MM.1S (cell line): Measurements from ENCODE around the gene GLS.

Source experiments
- DNase-seq: peaks from one replicate; pipeline ENCODE4 v3.0.0-alpha.2; 2015
- H2AFZ ChIP-seq: fragments of 300-600 bp; sonication (generic); 2 replicates; pipeline ENCODE4 v1.6.0; 2016; ENCODE audit warnings: antibody characterized with exemption, low read length
- H3F3A ChIP-seq: fragments of 300-600 bp; sonication (generic); 2 replicates; pipeline ENCODE4 v1.6.1; 2016; ENCODE audit warnings: mild to moderate bottlenecking, antibody characterized with exemption, low read length, moderate library complexity, mixed read lengths; ENCODE audit not compliant: insufficient read depth
- H3K27ac ChIP-seq: fragments of 300-600 bp; sonication (generic); 2 replicates; pipeline ENCODE4 v1.5.1; 2016; ENCODE audit warnings: mild to moderate bottlenecking, low read length
- H3K27me3 ChIP-seq: fragments of 300-600 bp; sonication (generic); replicated peaks from 2 replicates; pipeline ENCODE4 v1.6.0; 2016; ENCODE audit warnings: low read length; ENCODE audit not compliant: insufficient read depth
- H3K36me3 ChIP-seq: fragments of 300-600 bp; sonication (generic); replicated peaks from 2 replicates; pipeline ENCODE4 v1.6.1; 2016; ENCODE audit warnings: mild to moderate bottlenecking, low read length, mixed read lengths; ENCODE audit not compliant: insufficient read depth
- H3K4me1 ChIP-seq: fragments of 300-600 bp; sonication (generic); 2 replicates; pipeline ENCODE4 v1.6.1; 2016; ENCODE audit warnings: low read length, mixed read lengths
- H3K4me2 ChIP-seq: fragments of 300-600 bp; sonication (generic); 2 replicates; pipeline ENCODE4 v1.6.0; 2016; ENCODE audit warnings: low read depth, low read length
- H3K4me3 ChIP-seq: fragments of 300-600 bp; sonication (generic); 2 replicates; pipeline ENCODE4 v1.5.1; 2016; ENCODE audit warnings: low read length, mixed read lengths
- H3K79me2 ChIP-seq: fragments of 300-600 bp; sonication (generic); 2 replicates; pipeline ENCODE4 v1.6.1; 2016; ENCODE audit warnings: mixed run types, low read length, mixed read lengths
- H3K9ac ChIP-seq: fragments of 300-600 bp; sonication (generic); 2 replicates; pipeline ENCODE4 v1.6.1; 2016; ENCODE audit warnings: low read length, mixed read lengths
- H3K9me2 ChIP-seq: fragments of 300-600 bp; sonication (generic); replicated peaks from 2 replicates; pipeline ENCODE4 v1.6.1; 2016; ENCODE audit warnings: mild to moderate bottlenecking, low read length, mixed read lengths; ENCODE audit not compliant: insufficient read depth
- H3K9me3 ChIP-seq: fragments of 300-600 bp; sonication (generic); replicated peaks from 2 replicates; pipeline ENCODE4 v1.6.1; 2016; ENCODE audit warnings: mild to moderate bottlenecking, low read length, mixed read lengths; ENCODE audit not compliant: insufficient read depth
- H4K20me1 ChIP-seq: fragments of 300-600 bp; sonication (generic); 2 replicates; pipeline ENCODE4 v1.6.1; 2016; ENCODE audit warnings: mild to moderate bottlenecking, low read length, moderate library complexity, mixed read lengths; ENCODE audit not compliant: insufficient read depth
- CTCF ChIP-seq: fragments of 300-600 bp; sonication (generic); IDR thresholded peaks from 2 replicates; pipeline ENCODE4 v1.5.1; 2016; ENCODE audit warnings: antibody characterized with exemption, low read length, mixed read lengths
- EZH2 ChIP-seq: fragments of 300-600 bp; sonication (generic); optimal IDR thresholded peaks from 2 replicates; pipeline ENCODE3; 2017; ENCODE audit warnings: low read depth, mild to moderate bottlenecking, antibody characterized with exemption, low read length, mixed read lengths
- EZH2phosphoT487 ChIP-seq: fragments of 300-600 bp; sonication (generic); IDR thresholded peaks from 2 replicates; pipeline ENCODE4 v1.6.1; 2018; ENCODE audit warnings: antibody characterized with exemption, low read length

Gene GLS

GRCh38 chr2:190972213-190972612, 91.6 kb downstream of the GLS start:
- no peak for TF ChIP-seq EZH2phosphoT487
- H3K27me3 ChIP-seq = no peaks in the 10 kb centered on the region
- DNase-seq = no peak
- 0 out of 2 replicates have a peak, but pooled peaks cover 10% of the 10 kb centered on the region for H3K36me3 ChIP-seq
- H3F3A ChIP-seq = no peaks in the 10 kb centered on the region
- H3K4me3 ChIP-seq = no peak overlapping the region
- H3K27ac ChIP-seq = no peak overlapping the region
- no peaks in the 10 kb centered on the region for H3K79me2 ChIP-seq
- H2AFZ ChIP-seq = no peak overlapping the region
- H3K4me2 ChIP-seq = no peak overlapping the region
- no peaks in the 10 kb centered on the region for H3K9me3 ChIP-seq
- H3K4me1 ChIP-seq = no peaks in the 10 kb centered on the region
- no peak overlapping the region for H3K9ac ChIP-seq
- no peaks in the 10 kb centered on the region for H3K9me2 ChIP-seq
- no peaks in the 10 kb centered on the region for H4K20me1 ChIP-seq

GRCh38 chr2:190972846-190973245, 92.2 kb downstream of the GLS start:
- Histone ChIP-seq H3F3A (no peaks in the 10 kb centered on the region), H3K27ac (no peak overlapping the region)
- no peak for TF ChIP-seq EZH2
- TF ChIP-seq CTCF = no peak
- TF ChIP-seq EZH2phosphoT487 = no peak

GRCh38 chr2:190973262-190973661, 92.6 kb downstream of the GLS start:
- no peaks in the 10 kb centered on the region for H4K20me1 ChIP-seq
- no peaks in the 10 kb centered on the region for H3F3A ChIP-seq
- H3K9me2 ChIP-seq = no peaks in the 10 kb centered on the region
- H3K4me3 ChIP-seq = no peak overlapping the region
- no peak for DNase-seq
- H3K4me1 ChIP-seq = no peaks in the 10 kb centered on the region
- H3K4me2 ChIP-seq = no peak overlapping the region
- no peaks in the 10 kb centered on the region for H3K79me2 ChIP-seq
- no peaks in the 10 kb centered on the region for H3K9me3 ChIP-seq
- H3K27ac ChIP-seq = no peak overlapping the region
- no peaks in the 10 kb centered on the region for H3K27me3 ChIP-seq
- 0 out of 2 replicates have a peak, but pooled peaks cover 10% of the 10 kb centered on the region for H3K36me3 ChIP-seq
- H2AFZ ChIP-seq = no peak overlapping the region
- no peak overlapping the region for H3K9ac ChIP-seq
- no peak for TF ChIP-seq CTCF
- TF ChIP-seq EZH2 = no peak
- TF ChIP-seq EZH2phosphoT487 = no peak

More at GRCh38 chr2:190972846-190973245, 92.2 kb downstream of the GLS start:
- no peaks in the 10 kb centered on the region for H3K9me3 ChIP-seq
- H3K9ac ChIP-seq = no peak overlapping the region
- no peaks in the 10 kb centered on the region for H3K27me3 ChIP-seq
- no peaks in the 10 kb centered on the region for H3K79me2 ChIP-seq
- no peak overlapping the region for H2AFZ ChIP-seq
- H3K36me3 ChIP-seq = 0 out of 2 replicates have a peak, but pooled peaks cover 10% of the 10 kb centered on the region
- no peak overlapping the region for H3K4me2 ChIP-seq
- H3K9me2 ChIP-seq = no peaks in the 10 kb centered on the region
- H3K4me1 ChIP-seq = no peaks in the 10 kb centered on the region
- DNase-seq = no peak
- no peak overlapping the region for H3K4me3 ChIP-seq
- H4K20me1 ChIP-seq = no peaks in the 10 kb centered on the region

GRCh38 chr2:190973726-190974628, 93.4 kb downstream of the GLS start:
- TF ChIP-seq EZH2phosphoT487 (no peak), CTCF (no peak), EZH2 (no peak)
- H3K4me2 ChIP-seq = no peak overlapping the region
- H3K27ac ChIP-seq = no peak overlapping the region
- no peak overlapping the region for H3K4me3 ChIP-seq
- no peak for DNase-seq
- H3F3A ChIP-seq = no peaks in the 10 kb centered on the region
- H3K36me3 ChIP-seq = 0 out of 2 replicates have a peak, but pooled peaks cover 10% of the 10 kb centered on the region
- H2AFZ ChIP-seq = no peak overlapping the region
- H3K9me3 ChIP-seq = no peaks in the 10 kb centered on the region
- no peaks in the 10 kb centered on the region for H3K4me1 ChIP-seq
- H4K20me1 ChIP-seq = no peaks in the 10 kb centered on the region
- no peak overlapping the region for H3K9ac ChIP-seq
- no peaks in the 10 kb centered on the region for H3K9me2 ChIP-seq
- H3K27me3 ChIP-seq = no peaks in the 10 kb centered on the region
- H3K79me2 ChIP-seq = no peaks in the 10 kb centered on the region
